IMR-90 (cell line): Measurements from ENCODE around the gene PLA2G2D. TPM values are rescaled to one million over a fixed set of nuclear protein-coding genes. Genes with fewer than 3 reads are reported as not detected.

Experiments used
- ATAC-seq: fragments of 200-7000 bp; cut with Tn5 transposase; 2 replicates; pipeline ENCODE4 v1.9.1; 2020; ENCODE audit warnings: low read depth, mild to moderate bottlenecking, moderate library complexity
- BruUV-seq: library from RNA; stranded (reverse); fragments of 400-500 nt; replicated peaks from 2 replicates; lab custom pipeline; 2021; lab: Mats Ljungman, UMichigan
- CTCF ChIA-PET: fragments of 300-600 bp; formaldehyde crosslinking; extraction: SDS; loops from one replicate; lab custom pipeline; 2021; ENCODE audit warnings: antibody characterized with exemption; lab: Yijun Ruan, JAX
- POLR2A ChIA-PET: fragments of 300-600 bp; sonication (Branson Sonifier 250); formaldehyde crosslinking; loops from one replicate; lab custom pipeline; 2022; ENCODE audit warnings: antibody characterized with exemption; ENCODE audit not compliant: unreplicated experiment; lab: Charles Lee
- DNase-seq: peaks from one replicate; pipeline ENCODE4 v3.0.0; 2013
- H2AFZ ChIP-seq: replicated peaks from 2 replicates; pipeline ENCODE3; 2013; ENCODE audit warnings: low read length, mild to moderate bottlenecking; ENCODE audit not compliant: poor library complexity
- H2AK5ac ChIP-seq: 2 replicates; pipeline ENCODE4 v1.6.1; 2013; ENCODE audit warnings: low read depth, low read length, inconsistent platforms
- H2AK9ac ChIP-seq: replicated peaks from 2 replicates; pipeline ENCODE3; 2013; ENCODE audit warnings: mild to moderate bottlenecking, low read depth, low read length, moderate library complexity; ENCODE audit not compliant: poor library complexity
- H2BK120ac ChIP-seq: 2 replicates; pipeline ENCODE4 v1.6.1; 2013; ENCODE audit warnings: low read depth, low read length, inconsistent platforms
- H2BK15ac ChIP-seq: 3 replicates; pipeline ENCODE4 v1.6.1; 2013; ENCODE audit warnings: low read depth, low read length, inconsistent platforms
- H2BK20ac ChIP-seq: 2 replicates; pipeline ENCODE4 v1.6.1; 2013; ENCODE audit warnings: low read depth, mild to moderate bottlenecking, inconsistent platforms, low read length, moderate library complexity
- H2BK5ac ChIP-seq: 2 replicates; pipeline ENCODE4 v1.6.1; 2013; ENCODE audit warnings: mild to moderate bottlenecking, low read depth, low read length, inconsistent platforms; ENCODE audit not compliant: poor library complexity, severe bottlenecking
- H3K14ac ChIP-seq: replicated peaks from 2 replicates; pipeline ENCODE4 v1.6.1; 2013; ENCODE audit warnings: low read depth, low read length, inconsistent platforms
- H3K18ac ChIP-seq: 2 replicates; pipeline ENCODE4 v1.6.1; 2013; ENCODE audit warnings: low read depth, low read length, control low read depth
- H3K23ac ChIP-seq: 2 replicates; pipeline ENCODE4 v1.6.1; 2013; ENCODE audit warnings: low read depth, low read length, inconsistent platforms
- H3K27ac ChIP-seq: 2 replicates; pipeline ENCODE4 v1.5.1; 2013; ENCODE audit warnings: mild to moderate bottlenecking, control low read depth, low read length; ENCODE audit not compliant: insufficient read depth
- H3K27me3 ChIP-seq: 2 replicates; pipeline ENCODE4 v1.6.1; 2013; ENCODE audit warnings: low read length; ENCODE audit not compliant: control insufficient read depth, insufficient read depth
- H3K36me3 ChIP-seq: 2 replicates; pipeline ENCODE4 v1.6.1; 2013; ENCODE audit warnings: low read length, mixed read lengths; ENCODE audit not compliant: control insufficient read depth, insufficient read depth
- H3K4ac ChIP-seq: 2 replicates; pipeline ENCODE4 v1.6.1; 2013; ENCODE audit warnings: low read depth, low read length, inconsistent platforms
- H3K4me1 ChIP-seq: 2 replicates; pipeline ENCODE4 v1.6.1; 2013; ENCODE audit warnings: low read length, mixed read lengths; ENCODE audit not compliant: control insufficient read depth, insufficient read depth
- H3K4me2 ChIP-seq: 2 replicates; pipeline ENCODE4 v1.6.1; 2013; ENCODE audit warnings: low read depth, mild to moderate bottlenecking, control low read depth, low read length, moderate library complexity
- H3K4me3 ChIP-seq: 2 replicates; pipeline ENCODE4 v1.5.1; 2013; ENCODE audit warnings: low read depth, mild to moderate bottlenecking, control low read depth, low read length, moderate library complexity; ENCODE audit not compliant: insufficient read depth
- H3K56ac ChIP-seq: 2 replicates; pipeline ENCODE4 v1.6.1; 2013; ENCODE audit warnings: low read length, inconsistent platforms; ENCODE audit not compliant: insufficient read depth; ENCODE audit errors: extremely low read depth
- H3K79me1 ChIP-seq, 2 experiments: 2 replicates each; pipeline ENCODE4 v1.6.1; 2013; ENCODE audit warnings: low read length in 2 of 2, inconsistent platforms in 1 of 2, low read depth in 1 of 2
- H3K9ac ChIP-seq: 2 replicates; pipeline ENCODE4 v1.6.1; 2013; ENCODE audit warnings: low read depth, low read length, control low read depth
- H3K9me1 ChIP-seq: 2 replicates; pipeline ENCODE4 v1.6.1; 2013; ENCODE audit warnings: low read length, inconsistent platforms; ENCODE audit not compliant: insufficient read depth
- H3K9me3 ChIP-seq: 2 replicates; pipeline ENCODE4 v1.6.1; 2013; ENCODE audit warnings: low read length; ENCODE audit not compliant: control insufficient read depth, insufficient read depth
- H4K20me1 ChIP-seq: 2 replicates; pipeline ENCODE4 v1.6.1; 2013; ENCODE audit warnings: low read length, inconsistent platforms; ENCODE audit not compliant: insufficient read depth
- H4K5ac ChIP-seq: 2 replicates; pipeline ENCODE4 v1.6.1; 2013; ENCODE audit warnings: mild to moderate bottlenecking, low read depth, low read length, control low read depth
- H4K8ac ChIP-seq, 2 experiments: 2 replicates each; pipeline ENCODE4 v1.6.1; 2013; ENCODE audit warnings: low read depth in 2 of 2, low read length in 2 of 2, control low read depth in 1 of 2, inconsistent platforms in 1 of 2
- H4K91ac ChIP-seq: 2 replicates; pipeline ENCODE4 v1.6.1; 2013; ENCODE audit warnings: low read depth, low read length, inconsistent platforms; ENCODE audit not compliant: insufficient read depth
- CEBPB ChIP-seq: IDR thresholded peaks from 2 replicates; pipeline ENCODE4 v1.6.1; 2012; ENCODE audit warnings: low read depth, low read length, improper control_type of control experiment
- CHD1 ChIP-seq: IDR thresholded peaks from 2 replicates; pipeline ENCODE4 v1.6.1; 2012; ENCODE audit warnings: low read depth, low read length, improper control_type of control experiment
- FOS ChIP-seq: fragments of 150-350 bp; IDR thresholded peaks from 2 replicates; pipeline ENCODE4 v1.6.1; 2016; ENCODE audit warnings: low read depth, low read length
- MAZ ChIP-seq: IDR thresholded peaks from 2 replicates; pipeline ENCODE4 v1.6.1; 2012; ENCODE audit warnings: low read depth, mild to moderate bottlenecking, low read length, improper control_type of control experiment, moderate library complexity, borderline replicate concordance
- NFE2L2 ChIP-seq: fragments of 150-350 bp; IDR thresholded peaks from 2 replicates; pipeline ENCODE4 v1.6.1; 2016; ENCODE audit warnings: low read depth, mild to moderate bottlenecking, low read length
- RFX5 ChIP-seq: IDR thresholded peaks from 2 replicates; pipeline ENCODE4 v1.8.0; 2012; ENCODE audit warnings: low read depth, mild to moderate bottlenecking, low read length, moderate library complexity
- WGBS, 2 experiments: methylation state at CpG; one replicate each; pipeline versions ENCODE4 v1.1.5 to v1.1.7; 2013; ENCODE audit warnings: missing lambda C conversion rate in 2 of 2; ENCODE audit not compliant: insufficient read length in 1 of 2; ENCODE audit errors: extremely low coverage in 2 of 2; 5-methylcytosine and 5-hydroxymethylcytosine counted together
- dilution Hi-C: fragments of 300-500 bp; cut with HindIII; formaldehyde crosslinking; loops from one replicate; pipeline ENCODE4 v1.14.3; 2018; ENCODE audit warnings: low sequenced_read_pairs; ENCODE audit not compliant: unreplicated experiment
- in situ Hi-C: fragments of 300-500 bp; cut with MboI; formaldehyde crosslinking; loops from 3 replicates; pipeline ENCODE4 v1.14.3; 2019; ENCODE audit warnings: low sequenced_read_pairs, inconsistent platforms, mixed read lengths
- intact Hi-C: fragments of 100-400 bp; cut with micrococcal nuclease; formaldehyde crosslinking; loops from 2 replicates; pipeline ENCODE4 v1.10.0; 2022
- polyA plus RNA-seq, 3 experiments: library from polyadenylated mRNA; depleted of rRNA; stranded (reverse); fragments of >200 nt; gene quantifications; 2 replicates each; pipeline ENCODE4 v1.2.3, GENCODE V29; 2012; ENCODE audit warnings: low replicate concordance in 1 of 3
- total RNA-seq: library from RNA; depleted of rRNA; stranded (reverse); fragments of >200 nt; gene quantifications from 2 replicates; pipeline ENCODE4 v1.2.3, GENCODE V29; 2012
- TF ChIP-seq, protein P1 (sequence below): fragments of 150-350 bp; IDR thresholded peaks from 2 replicates; pipeline ENCODE4 v1.6.1; 2017; ENCODE audit warnings: mild to moderate bottlenecking, antibody characterized with exemption, low read length, low read depth

The PLA2G2D gene
- total and polyA plus RNA-seq, 2 of the 4 experiments (the other 2 are of a cell fraction): not detected

DNA sequence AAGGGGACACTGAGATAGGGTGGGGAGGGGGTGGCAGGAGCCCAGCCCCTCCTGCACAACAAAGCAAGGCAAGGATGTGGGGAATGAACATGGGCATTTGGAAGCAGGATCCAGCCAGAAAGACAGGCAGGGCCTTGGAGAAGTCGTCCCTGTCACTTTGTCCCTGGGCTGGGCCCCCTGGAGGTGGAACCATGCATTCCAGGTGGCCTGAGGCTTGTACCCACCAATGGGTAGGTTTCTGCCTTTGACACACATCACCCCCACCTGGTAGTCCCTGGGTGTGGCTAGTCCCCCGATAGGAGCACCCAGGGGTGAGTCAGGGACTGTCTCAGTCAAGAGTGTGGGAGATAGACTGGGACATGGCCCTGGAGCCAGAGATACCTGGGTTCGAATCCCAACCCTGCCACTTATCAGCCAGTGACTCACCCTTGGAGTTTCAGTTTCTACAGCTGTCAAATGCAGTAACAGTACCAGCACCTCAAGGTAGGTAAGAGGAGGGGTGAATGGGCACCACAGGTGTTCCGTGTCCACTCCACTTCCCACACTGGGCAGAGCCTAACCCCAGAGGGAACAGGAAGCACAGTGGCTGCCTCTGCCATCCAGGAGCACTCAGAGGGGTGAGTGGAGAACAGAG lies 10.0 kb downstream of the PLA2G2D start:
- H3K9ac ChIP-seq: no peak overlapping the region
- H2BK15ac ChIP-seq: no peak overlapping the region
- H4K91ac ChIP-seq: no peak overlapping the region
- H2AK9ac ChIP-seq: no peak overlapping the region
- ATAC-seq: no peak
- no peaks in the 10 kb centered on the region for H3K9me3 ChIP-seq
- H3K9me1 ChIP-seq: no peaks in the 10 kb centered on the region
- no peaks in the 10 kb centered on the region for H3K79me1 ChIP-seq
- H3K4ac ChIP-seq: no peak overlapping the region
- H2BK120ac ChIP-seq: no peak overlapping the region
- ChIA-PET CTCF (interaction anchor here (0.6 kb wide), 1 partner anchor 162 kb away, joined by 5 read pairs; no protein-coding TSS in a partner anchor), POLR2A (no interaction called here)
- no peak overlapping the region for H3K23ac ChIP-seq
- WGBS, 2 experiments: no CpG with 5 or more reads among the region's 4 CpGs
- no peak for TF ChIP-seq CHD1
- no peak for TF ChIP-seq RFX5
- TF ChIP-seq CEBPB: no peak
- TF ChIP-seq NFE2L2: no peak
- no peak for TF ChIP-seq MAZ
- TF ChIP-seq FOS: no peak
- TF ChIP-seq, protein P1, sequence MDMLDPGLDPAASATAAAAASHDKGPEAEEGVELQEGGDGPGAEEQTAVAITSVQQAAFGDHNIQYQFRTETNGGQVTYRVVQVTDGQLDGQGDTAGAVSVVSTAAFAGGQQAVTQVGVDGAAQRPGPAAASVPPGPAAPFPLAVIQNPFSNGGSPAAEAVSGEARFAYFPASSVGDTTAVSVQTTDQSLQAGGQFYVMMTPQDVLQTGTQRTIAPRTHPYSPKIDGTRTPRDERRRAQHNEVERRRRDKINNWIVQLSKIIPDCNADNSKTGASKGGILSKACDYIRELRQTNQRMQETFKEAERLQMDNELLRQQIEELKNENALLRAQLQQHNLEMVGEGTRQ: no peak
- no peak overlapping the region for H4K8ac ChIP-seq
- H4K5ac ChIP-seq: no peak overlapping the region
- H2BK5ac ChIP-seq: no peak overlapping the region
- no peak overlapping the region for H3K4me3 ChIP-seq
- intact Hi-C loops: no loop called here
- H3K18ac ChIP-seq: no peak overlapping the region
- DNase-seq: no peak
- in situ Hi-C loops: no loop called here
- H2BK20ac ChIP-seq: no peak overlapping the region
- no peak overlapping the region for H3K14ac ChIP-seq
- H4K20me1 ChIP-seq: no peaks in the 10 kb centered on the region
- dilution Hi-C loops: no loop called here
- no peaks in the 10 kb centered on the region for H3K36me3 ChIP-seq
- no peaks in the 10 kb centered on the region for H3K4me1 ChIP-seq
- no peak overlapping the region for H3K4me2 ChIP-seq
- BruUV-seq: no TSS peak
- peaks cover 39% of the 10 kb centered on the region for H3K27me3 ChIP-seq
- H2AK5ac ChIP-seq: no peak overlapping the region
- no peak overlapping the region for H2AFZ ChIP-seq
- no peak overlapping the region for H3K27ac ChIP-seq
- no peak overlapping the region for H3K56ac ChIP-seq
